ENCODE data around the gene APBA1.
"Not testable (repeated sequence)": the region's sequence is repeated elsewhere in the genome, so short reads cannot be mapped to it uniquely, and the experiment has no call there.

Gene APBA1

GRCh38 chr9:69468380-69468779 is 203.8 kb downstream of the APBA1 start:
- no peak for DNase-seq

GRCh38 chr9:69466151-69466550 is 206.0 kb downstream of the APBA1 start:
- no peak for DNase-seq

- DNase-seq: no peak
These were observed 206.7 kb downstream of the APBA1 start for GRCh38 chr9:69465473-69465872.

- DNase-seq: no peak
These were observed 208.6 kb downstream of the APBA1 start for GRCh38 chr9:69463497-69464068.

GRCh38 chr9:69462394-69462793 is 209.8 kb downstream of the APBA1 start:
- DNase-seq: no peak

GRCh38 chr9:69461103-69461887 is 210.9 kb downstream of the APBA1 start:
- DNase-seq: no peak

- DNase-seq: no peak
These were observed 212.2 kb downstream of the APBA1 start for GRCh38 chr9:69460012-69460411.

GRCh38 chr9:69458176-69458575 is 214.0 kb downstream of the APBA1 start:
- DNase-seq: no peak

- no peak for DNase-seq
These were observed 216.0 kb downstream of the APBA1 start for GRCh38 chr9:69456201-69456600.

- no peak for DNase-seq
These were observed 216.9 kb downstream of the APBA1 start for GRCh38 chr9:69455311-69455710.

- no peak for DNase-seq
These were observed 217.8 kb downstream of the APBA1 start for GRCh38 chr9:69454321-69454720.

GRCh38 chr9:69453746-69454145 is 218.4 kb downstream of the APBA1 start:
- no peak for DNase-seq

- no peak for DNase-seq
These were observed 219.9 kb downstream of the APBA1 start for GRCh38 chr9:69452110-69452782.

- DNase-seq: no peak
These were observed 225.7 kb downstream of the APBA1 start for GRCh38 chr9:69446496-69446895.

GRCh38 chr9:69445251-69445650 is 226.9 kb downstream of the APBA1 start:
- no peak for DNase-seq

- no peak for DNase-seq
These were observed 227.4 kb downstream of the APBA1 start for GRCh38 chr9:69444791-69445190.

GRCh38 chr9:69444021-69444420 is 228.2 kb downstream of the APBA1 start:
- DNase-seq: no peak

- no peak for DNase-seq
These were observed 229.0 kb downstream of the APBA1 start for GRCh38 chr9:69443178-69443577.

- DNase-seq: no peak
These were observed 229.7 kb downstream of the APBA1 start for GRCh38 chr9:69442486-69442885.

- not testable (repeated sequence) for DNase-seq
These were observed 231.8 kb downstream of the APBA1 start for GRCh38 chr9:69440254-69440955.

GRCh38 chr9:69439654-69440053 is 232.5 kb downstream of the APBA1 start:
- DNase-seq: not testable (repeated sequence)

- no peak for DNase-seq
These were observed 238.2 kb downstream of the APBA1 start for GRCh38 chr9:69433968-69434367.

- no peak for DNase-seq
These were observed 238.8 kb downstream of the APBA1 start for GRCh38 chr9:69433392-69433791.

- DNase-seq: no peak
These were observed 239.5 kb downstream of the APBA1 start for GRCh38 chr9:69432623-69433022.

All from bone marrow (tissue), 2 donors.